Stomach (tissue), 4 donors: ENCODE results near the gene ZNF622.

Experiments used
- CTCF ChIP-seq, 7 experiments: fragments of 450-650 bp in 4 of 7; fragments of 200-600 bp in 3 of 7; sonication (generic) in 3 of 7; IDR thresholded peaks; one replicate each; pipeline ENCODE4 v1.5.1; 2016 to 2019; ENCODE audit warnings: antibody characterized with exemption in 7 of 7, control low read depth in 2 of 7, mild to moderate bottlenecking in 1 of 7
- EP300 ChIP-seq: sonication (generic); formaldehyde crosslinking; IDR thresholded peaks from one replicate; pipeline ENCODE4 v1.6.1; 2017; ENCODE audit warnings: antibody characterized with exemption
- POLR2A ChIP-seq, 4 donors: fragments of 450-650 bp; IDR thresholded peaks; one replicate each; pipeline ENCODE4 v1.6.1; 2016; ENCODE audit warnings: antibody characterized with exemption in 4 of 4, control low read depth in 2 of 4, mild to moderate bottlenecking in 1 of 4, moderate library complexity in 1 of 4
- POLR2AphosphoS5 ChIP-seq, 3 donors: sonication (generic); formaldehyde crosslinking; IDR thresholded peaks; one replicate each; pipeline ENCODE4 v1.6.1; 2016; ENCODE audit warnings: antibody characterized with exemption in 3 of 3

- TF ChIP-seq CTCF (IDR thresholded peaks at IDR 0.05): no peak
- TF ChIP-seq POLR2A (IDR thresholded peaks at IDR 0.05): no peak
- TF ChIP-seq EP300: no peak
- no peak for TF ChIP-seq POLR2AphosphoS5 (IDR thresholded peaks at IDR 0.05)
These were observed 17.3 kb upstream of the ZNF622 start for GRCh38 chr5:16482891-16483290.
